GM23248 (cell line): ENCODE data around the gene H3-3A.

Experiments used
- EZH2 ChIP-seq: fragments of 200-600 bp; sonication (generic); IDR thresholded peaks from 2 replicates; pipeline ENCODE4 v1.6.1; 2018; ENCODE audit warnings: antibody characterized with exemption, mild to moderate bottlenecking; ENCODE audit not compliant: insufficient read depth, poor library complexity, severe bottlenecking
- EZH2phosphoT487 ChIP-seq: fragments of 200-600 bp; sonication (generic); IDR thresholded peaks from 2 replicates; pipeline ENCODE4 v1.6.1; 2018; ENCODE audit warnings: antibody characterized with exemption, moderate library complexity, mild to moderate bottlenecking, low read depth; ENCODE audit not compliant: insufficient read depth

DNA sequence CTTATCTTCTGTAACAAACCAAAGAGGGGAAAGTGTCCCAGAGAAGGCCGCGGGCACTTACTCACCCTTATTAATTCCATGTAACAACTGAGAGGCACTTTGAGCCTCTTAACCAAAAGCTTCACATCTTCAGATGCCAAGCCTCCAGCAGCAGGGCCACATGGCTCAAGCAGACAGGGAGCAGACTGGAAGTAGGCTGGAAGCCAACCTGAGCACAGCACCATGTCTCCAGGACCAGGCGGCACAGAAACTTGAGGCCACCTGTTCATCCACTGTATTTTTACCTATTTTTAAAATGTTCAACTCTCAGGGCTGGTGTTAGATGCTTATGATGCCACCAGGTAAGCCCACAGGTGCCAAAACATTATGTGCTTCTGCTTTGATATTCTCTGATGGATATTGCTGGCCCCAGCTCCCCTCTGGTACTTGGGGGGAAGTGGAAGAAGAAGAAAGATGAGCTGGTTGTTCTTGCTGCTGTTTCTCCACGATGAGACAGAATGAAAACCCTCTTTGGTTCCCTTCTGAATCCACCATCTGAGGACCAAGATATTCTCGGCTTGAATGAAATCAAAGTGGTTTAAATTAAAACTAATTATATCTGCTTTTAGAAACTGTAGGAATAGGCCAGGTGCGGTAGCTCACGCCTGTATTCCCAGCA lies 32.8 kb upstream of the H3-3A start:
- TF ChIP-seq EZH2 (no peak), EZH2phosphoT487 (no peak)
